Mesenteric fat pad (tissue), 1 donor: ENCODE results near the gene STAG1. TPM values are rescaled to one million over a fixed set of nuclear protein-coding genes. Genes with fewer than 3 reads are reported as not detected.
"Not testable (repeated sequence)": the region's sequence is repeated elsewhere in the genome, so short reads cannot be mapped to it uniquely, and the experiment has no call there.

Source experiments
- DNase-seq: peaks from one replicate; pipeline ENCODE4 v3.0.0-alpha.2; 2020; ENCODE audit warnings: low spot score
- long read RNA-seq: library from polyadenylated mRNA; unstranded; transcript quantifications from one replicate; pipeline ENCODE4 v2.0.0, GENCODE V29; 2020
- total RNA-seq: library from RNA; stranded (reverse); fragmentation: NEBNext Ultra II Directional; extraction: Animal tissue kit (Norgen Biotek cat#: 25700); gene quantifications from one replicate; pipeline ENCODE4 v1.2.1, GENCODE V29; 2021
- donor health status: DM: yes; HTN: yes; CAD: no.

Gene STAG1
- 41.8 TPM for total RNA-seq
- long read RNA-seq, partial matches to known transcripts: 3 of 21 reads
- long read RNA-seq, other reads (novel, unspliced or antisense): 18 of 21 reads

- DNase-seq: no peak
Measured at GRCh38 chr3:136752172-136752421, at the start of gene STAG1. Gene STAG1, minus strand, starts transcription at chr3:136752378. Its CDS starts 121,480 bp downstream, at chr3:136630898.

GRCh38 chr3:136801146-136801545 is 49.0 kb upstream of the STAG1 start:
- not testable (repeated sequence) for DNase-seq

GRCh38 chr3:136792556-136793330 is 40.6 kb upstream of the STAG1 start:
- DNase-seq: no peak

- no peak for DNase-seq
Measured at GRCh38 chr3:136790786-136791185, 38.6 kb upstream of the STAG1 start.

GRCh38 chr3:136789976-136790375 is 37.8 kb upstream of the STAG1 start:
- no peak for DNase-seq

- no peak for DNase-seq
Measured at GRCh38 chr3:136788154-136788553, 36.0 kb upstream of the STAG1 start.

- no peak for DNase-seq
Measured at GRCh38 chr3:136787349-136787748, 35.2 kb upstream of the STAG1 start.

- DNase-seq: no peak
Measured at GRCh38 chr3:136783708-136784191, 31.6 kb upstream of the STAG1 start.

- no peak for DNase-seq
Measured at GRCh38 chr3:136780741-136781140, 28.6 kb upstream of the STAG1 start.

DNA sequence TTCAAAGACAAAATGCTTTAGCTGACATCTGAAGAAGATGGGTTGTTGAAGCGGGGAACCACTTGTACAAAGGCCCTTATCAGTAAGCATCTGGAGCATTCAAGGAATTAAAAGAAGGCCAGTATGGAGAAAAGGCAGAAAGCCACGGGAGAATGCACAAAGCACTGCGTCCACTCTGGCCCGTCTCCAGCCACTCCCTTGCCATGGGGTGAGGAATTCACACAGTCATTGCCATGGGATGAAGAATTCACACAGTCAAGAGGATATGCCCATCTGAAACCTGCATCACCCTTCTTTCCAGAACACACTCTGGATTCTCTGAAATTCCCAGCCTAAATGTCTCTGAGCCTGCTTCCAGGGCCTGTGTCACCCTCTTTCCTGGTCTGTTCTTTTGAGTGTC is 26.7 kb upstream of the STAG1 start:
- DNase-seq: no peak

GRCh38 chr3:136772709-136773108 is 20.5 kb upstream of the STAG1 start:
- DNase-seq: no peak

DNA sequence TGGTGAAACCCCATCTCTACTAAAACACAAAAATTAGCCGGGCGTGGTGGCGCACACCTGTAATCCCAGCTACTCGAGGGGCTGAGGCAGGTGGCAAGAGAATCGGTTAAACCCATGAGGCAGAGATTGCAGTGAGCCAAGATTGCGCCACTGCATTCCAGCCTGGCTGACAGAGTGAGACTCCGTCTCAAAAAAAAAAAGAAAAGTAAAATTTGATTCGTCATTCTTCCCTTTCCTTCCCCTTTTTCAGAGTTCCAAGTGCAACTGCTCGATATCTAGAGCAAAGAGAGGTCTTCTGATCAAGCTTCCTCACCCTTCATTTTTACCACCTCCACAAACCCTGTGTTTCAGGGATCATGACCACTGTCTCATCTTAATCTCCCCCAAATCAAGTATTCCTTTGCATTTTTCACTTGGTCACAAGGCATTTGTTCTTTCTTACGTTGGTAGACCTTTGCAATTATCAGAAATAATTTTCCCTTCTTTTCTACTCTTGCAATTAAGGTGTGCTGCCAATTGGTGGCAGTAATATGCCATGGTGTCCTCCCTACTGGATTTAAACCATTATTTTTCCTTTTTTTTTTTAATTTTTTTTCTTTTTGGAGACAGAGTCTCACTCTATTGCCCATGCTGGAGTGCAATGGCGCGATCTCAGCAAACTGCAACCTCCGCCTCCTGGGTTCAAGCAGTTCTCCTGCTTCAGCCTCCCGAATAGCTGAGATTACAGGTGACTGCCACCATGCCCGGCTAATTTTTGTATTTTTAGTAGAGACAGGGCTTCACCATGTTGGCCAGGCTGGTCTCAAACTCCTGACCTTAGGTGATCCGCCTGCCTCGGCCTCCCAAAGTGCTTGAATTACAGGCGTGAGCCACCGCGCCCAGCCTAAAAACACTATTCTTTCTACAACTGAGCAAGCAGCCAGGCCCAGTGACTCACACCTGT is 6.3 kb upstream of the STAG1 start:
- not testable (repeated sequence) for DNase-seq

GRCh38 chr3:136755192-136755591 is 3.0 kb upstream of the STAG1 start:
- no peak for DNase-seq

- DNase-seq: no peak
Measured at GRCh38 chr3:136753326-136753939, 1.3 kb upstream of the STAG1 start.

GRCh38 chr3:136752422-136753325 is 496 bp upstream of the STAG1 start:
- DNase-seq: peak; percentile 99

GRCh38 chr3:136751316-136752171 is 634 bp downstream of the STAG1 start:
- no peak for DNase-seq

DNA sequence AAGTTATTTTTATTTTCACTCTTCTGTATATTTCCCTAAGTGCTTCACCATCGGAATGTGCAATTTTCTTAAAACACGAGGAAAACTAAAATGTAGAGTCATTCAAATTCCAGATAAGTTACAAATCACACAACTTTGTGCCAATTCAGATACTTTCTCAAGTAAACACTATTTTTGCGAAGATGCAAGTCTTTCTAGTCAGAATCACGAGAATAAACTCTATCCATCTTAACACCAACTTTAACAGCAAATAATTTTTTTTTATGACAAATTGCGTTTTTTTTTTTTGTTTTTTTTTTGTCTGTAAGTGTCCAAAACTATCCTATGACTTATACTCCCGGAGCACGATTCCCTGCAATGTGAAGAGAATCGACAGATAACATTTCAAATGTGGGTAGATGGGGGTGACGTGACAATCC is 1.3 kb downstream of the STAG1 start:
- no peak for DNase-seq

- DNase-seq: no peak
Measured at GRCh38 chr3:136750209-136750896, 1.8 kb downstream of the STAG1 start.

- not testable (repeated sequence) for DNase-seq
Measured at GRCh38 chr3:136749602-136750001, 2.6 kb downstream of the STAG1 start.
